OCI-LY1 (cell line): Measurements from ENCODE around the gene SH3RF3.

Experiments
- H2AFZ ChIP-seq: fragments of 200-600 bp; sonication (generic), shearing (Covaris generic); 2 replicates; pipeline ENCODE4 v1.6.0; 2014; ENCODE audit warnings: antibody characterized with exemption, mild to moderate bottlenecking, low read length
- H3F3A ChIP-seq: fragments of 200-600 bp; sonication (generic), shearing (Covaris generic); 2 replicates; pipeline ENCODE4 v1.6.0; 2014; ENCODE audit warnings: mild to moderate bottlenecking, antibody characterized with exemption, low read length, moderate library complexity; ENCODE audit not compliant: insufficient read depth
- H3K27ac ChIP-seq: fragments of 200-600 bp; sonication (generic); 2 replicates; pipeline ENCODE4 v1.5.1; 2014; ENCODE audit warnings: low read length, mixed run types, mild to moderate bottlenecking, low read depth; ENCODE audit not compliant: poor library complexity, severe bottlenecking
- H3K27me3 ChIP-seq: fragments of 200-600 bp; sonication (generic); 2 replicates; pipeline ENCODE4 v1.6.0; 2014; ENCODE audit warnings: antibody characterized with exemption, mild to moderate bottlenecking, low read length, moderate library complexity; ENCODE audit not compliant: insufficient read depth
- H3K36me3 ChIP-seq: fragments of 200-600 bp; sonication (generic); 2 replicates; pipeline ENCODE4 v1.6.1; 2014; ENCODE audit warnings: mild to moderate bottlenecking, antibody characterized with exemption, low read length, moderate library complexity, mixed read lengths; ENCODE audit not compliant: insufficient read depth
- H3K4me1 ChIP-seq: fragments of 200-600 bp; sonication (generic); 2 replicates; pipeline ENCODE4 v1.5.1; 2014; ENCODE audit warnings: mild to moderate bottlenecking, low read length, moderate library complexity; ENCODE audit not compliant: insufficient read depth, severe bottlenecking
- H3K4me2 ChIP-seq: fragments of 200-600 bp; sonication (generic), shearing (Covaris generic); 2 replicates; pipeline ENCODE4 v1.6.1; 2014; ENCODE audit warnings: low read length
- H3K4me3 ChIP-seq: fragments of 200-600 bp; sonication (generic); 2 replicates; pipeline ENCODE4 v1.5.1; 2014; ENCODE audit warnings: low read length, low read depth, mild to moderate bottlenecking, mixed read lengths; ENCODE audit not compliant: poor library complexity, severe bottlenecking
- H3K79me2 ChIP-seq: fragments of 200-600 bp; shearing (Covaris generic); 2 replicates; pipeline ENCODE4 v1.6.1; 2016; ENCODE audit warnings: mixed run types, low read length, mixed read lengths; ENCODE audit not compliant: insufficient read depth
- H3K9ac ChIP-seq: fragments of 200-600 bp; sonication (generic), shearing (Covaris generic); 2 replicates; pipeline ENCODE4 v1.6.1; 2014; ENCODE audit warnings: mild to moderate bottlenecking, low read length, mixed read lengths
- H3K9me2 ChIP-seq: fragments of 200-600 bp; sonication (generic), shearing (Covaris generic); 2 replicates; pipeline ENCODE4 v1.6.1; 2014; ENCODE audit warnings: low read depth, mild to moderate bottlenecking, low read length, mixed read lengths
- H3K9me3 ChIP-seq: fragments of 200-600 bp; shearing (Covaris generic); 2 replicates; pipeline ENCODE4 v1.6.1; 2014; ENCODE audit warnings: low read length, mixed read lengths
- H4K20me1 ChIP-seq: fragments of 200-600 bp; sonication (generic), shearing (Covaris generic); 2 replicates; pipeline ENCODE4 v1.6.0; 2016; ENCODE audit warnings: mild to moderate bottlenecking, low read length; ENCODE audit not compliant: insufficient read depth
- EZH2 ChIP-seq: fragments of 200-600 bp; sonication (generic), shearing (Covaris generic); IDR thresholded peaks from 2 replicates; pipeline ENCODE4 v1.8.0; 2017; ENCODE audit warnings: borderline replicate concordance, mixed run types, mild to moderate bottlenecking, antibody characterized with exemption, low read length, moderate library complexity, mixed read lengths
- TF ChIP-seq, protein P1 (sequence below): fragments of 200-600 bp; sonication (generic), shearing (Covaris generic); IDR thresholded peaks from 2 replicates; pipeline ENCODE4 v1.5.1; 2017; ENCODE audit warnings: mild to moderate bottlenecking, antibody characterized with exemption, low read length, moderate library complexity, mixed read lengths

Gene SH3RF3

DNA sequence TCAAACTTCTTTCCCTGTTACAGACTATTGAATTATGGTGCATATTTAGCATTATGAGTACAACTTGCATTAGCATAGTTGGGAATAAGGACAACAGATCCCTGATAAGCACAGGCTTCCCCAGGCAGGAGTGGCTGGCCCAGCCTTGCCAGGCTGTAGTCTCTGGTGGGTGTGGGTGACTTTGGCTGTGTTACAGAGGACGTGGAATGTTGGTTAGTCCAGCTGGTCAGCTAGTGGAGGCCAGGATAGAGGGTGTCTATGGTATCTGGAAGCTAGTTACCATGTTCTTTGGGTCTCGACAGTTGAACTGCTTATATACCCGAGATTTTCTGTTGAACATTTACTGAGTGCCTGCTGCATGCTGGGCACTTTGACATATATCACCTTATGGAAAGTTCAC, 4.7 kb downstream of the SH3RF3 start:
- Histone ChIP-seq H2AFZ (no peak overlapping the region), H3K9me2 (no peaks in the 10 kb centered on the region), H3K4me1 (no peaks in the 10 kb centered on the region), H3K79me2 (no peaks in the 10 kb centered on the region), H3F3A (no peaks in the 10 kb centered on the region), H3K9ac (no peak overlapping the region), H3K4me2 (no peak overlapping the region), H3K4me3 (no peak overlapping the region), H3K9me3 (no peaks in the 10 kb centered on the region), H3K36me3 (no peaks in the 10 kb centered on the region), H4K20me1 (no peaks in the 10 kb centered on the region; the same call in 1 of the 2 replicates), H3K27ac (no peak overlapping the region), H3K27me3 (no peaks in the 10 kb centered on the region)
- TF ChIP-seq, protein P1, sequence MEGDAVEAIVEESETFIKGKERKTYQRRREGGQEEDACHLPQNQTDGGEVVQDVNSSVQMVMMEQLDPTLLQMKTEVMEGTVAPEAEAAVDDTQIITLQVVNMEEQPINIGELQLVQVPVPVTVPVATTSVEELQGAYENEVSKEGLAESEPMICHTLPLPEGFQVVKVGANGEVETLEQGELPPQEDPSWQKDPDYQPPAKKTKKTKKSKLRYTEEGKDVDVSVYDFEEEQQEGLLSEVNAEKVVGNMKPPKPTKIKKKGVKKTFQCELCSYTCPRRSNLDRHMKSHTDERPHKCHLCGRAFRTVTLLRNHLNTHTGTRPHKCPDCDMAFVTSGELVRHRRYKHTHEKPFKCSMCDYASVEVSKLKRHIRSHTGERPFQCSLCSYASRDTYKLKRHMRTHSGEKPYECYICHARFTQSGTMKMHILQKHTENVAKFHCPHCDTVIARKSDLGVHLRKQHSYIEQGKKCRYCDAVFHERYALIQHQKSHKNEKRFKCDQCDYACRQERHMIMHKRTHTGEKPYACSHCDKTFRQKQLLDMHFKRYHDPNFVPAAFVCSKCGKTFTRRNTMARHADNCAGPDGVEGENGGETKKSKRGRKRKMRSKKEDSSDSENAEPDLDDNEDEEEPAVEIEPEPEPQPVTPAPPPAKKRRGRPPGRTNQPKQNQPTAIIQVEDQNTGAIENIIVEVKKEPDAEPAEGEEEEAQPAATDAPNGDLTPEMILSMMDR = no peak
- TF ChIP-seq EZH2 = no peak

DNA sequence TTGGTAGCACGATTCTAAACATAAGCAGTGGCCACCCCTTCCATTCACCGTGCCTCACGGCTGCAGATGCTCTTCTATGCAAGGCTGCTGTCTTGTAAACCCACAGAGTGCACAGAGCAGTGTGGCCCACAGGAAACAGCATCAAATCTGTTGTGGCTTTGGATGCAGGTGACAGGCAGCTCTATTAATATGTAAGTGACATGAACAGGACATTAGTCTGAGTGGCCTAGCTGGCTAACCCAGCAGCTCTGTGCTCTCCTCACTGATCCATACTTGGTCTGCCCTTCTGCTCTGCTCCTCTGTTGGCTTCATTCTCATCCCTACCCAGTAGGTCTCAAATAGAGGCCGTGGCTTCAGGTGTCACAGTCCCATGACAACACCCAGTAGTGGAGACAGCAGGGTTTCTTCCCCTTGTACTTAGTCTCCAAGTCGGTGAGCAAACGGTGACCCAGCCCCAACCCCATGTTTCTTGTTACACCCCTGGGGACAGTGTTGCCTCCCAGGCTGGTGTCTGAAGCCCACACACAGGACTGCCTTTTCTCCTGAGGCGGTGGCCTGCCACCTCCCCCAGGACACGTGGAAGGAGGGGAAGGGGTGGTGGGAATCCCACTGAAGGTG, 5.8 kb downstream of the SH3RF3 start:
- Histone ChIP-seq H3K27ac (no peak overlapping the region), H3F3A (no peaks in the 10 kb centered on the region), H3K4me2 (no peak overlapping the region), H3K79me2 (no peaks in the 10 kb centered on the region), H3K9me3 (no peaks in the 10 kb centered on the region), H3K9ac (no peak overlapping the region), H3K4me1 (no peaks in the 10 kb centered on the region), H4K20me1 (no peaks in the 10 kb centered on the region; the same call in 1 of the 2 replicates), H3K36me3 (no peaks in the 10 kb centered on the region), H3K9me2 (no peaks in the 10 kb centered on the region), H3K27me3 (no peaks in the 10 kb centered on the region), H3K4me3 (no peak overlapping the region), H2AFZ (no peak overlapping the region)
- TF ChIP-seq, protein P1 = no peak
- TF ChIP-seq EZH2 = no peak

DNA sequence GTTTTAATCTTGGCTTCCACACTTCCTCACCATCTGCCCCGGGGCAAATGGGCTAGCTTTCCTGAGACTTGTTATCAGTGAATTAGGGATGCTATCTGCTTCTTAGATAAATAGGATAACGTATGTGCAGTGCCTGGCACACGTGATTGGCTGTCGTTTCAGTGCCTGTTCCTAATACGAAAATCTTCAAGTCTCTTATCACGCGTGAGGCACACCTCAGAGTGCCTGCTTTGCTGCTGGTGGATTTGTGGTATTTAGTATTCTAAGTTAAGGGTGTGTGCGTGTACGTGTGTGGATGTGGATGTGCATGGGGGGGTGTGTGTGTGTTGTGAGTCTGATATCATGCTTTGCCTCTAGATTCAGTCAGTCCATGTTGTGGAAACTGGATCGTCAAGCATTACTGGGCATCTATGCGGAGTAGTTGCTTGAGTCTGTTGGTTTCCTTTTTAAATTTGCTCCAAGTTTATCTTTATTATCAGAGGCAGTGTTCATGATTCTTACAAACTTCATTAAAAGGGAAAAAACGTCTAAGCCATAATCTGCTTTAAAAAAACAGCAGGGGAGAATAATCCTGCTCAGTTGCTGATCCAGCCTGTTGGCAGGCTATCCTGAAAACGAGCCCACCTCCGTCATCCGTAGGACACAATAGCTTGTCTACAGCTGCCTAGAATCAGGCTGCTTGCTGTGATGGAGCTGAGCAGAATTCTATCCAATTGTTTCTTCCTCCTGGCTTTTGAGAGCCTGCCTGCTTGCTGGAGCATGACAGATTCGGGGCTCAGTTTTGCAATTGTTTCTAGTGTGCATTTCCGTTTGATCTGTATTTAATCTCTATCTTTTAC, 6.6 kb downstream of the SH3RF3 start:
- Histone ChIP-seq H3K36me3 (no peaks in the 10 kb centered on the region), H4K20me1 (no peaks in the 10 kb centered on the region; the same call in 1 of the 2 replicates), H3F3A (no peaks in the 10 kb centered on the region), H3K9me2 (no peaks in the 10 kb centered on the region), H3K4me1 (no peaks in the 10 kb centered on the region), H3K9me3 (no peaks in the 10 kb centered on the region), H3K4me3 (no peak overlapping the region), H3K27ac (no peak overlapping the region), H3K9ac (no peak overlapping the region), H3K79me2 (no peaks in the 10 kb centered on the region), H3K4me2 (no peak overlapping the region), H2AFZ (no peak overlapping the region), H3K27me3 (no peaks in the 10 kb centered on the region)
- TF ChIP-seq, protein P1 = no peak
- TF ChIP-seq EZH2 = no peak
